ENCODE data around the gene GJA9.

Gene GJA9

GRCh38 chr1:38881487-38881886 lies at the start of gene GJA9:
GJA9 (minus strand) TSS chr1:38881587; CDS start chr1:38876098, 5,489 bp downstream.
- H4K20me1 ChIP-seq (ENCODE audit: control insufficient read depth, insufficient read depth, low read depth, low read length) = no peaks in the 10 kb centered on the region
- H3K27me3 ChIP-seq (ENCODE audit: control insufficient read depth, low read length) = peaks cover 3% of the 10 kb centered on the region; the same call in 1 of the 2 replicates
- no peaks in the 10 kb centered on the region for H3K79me2 ChIP-seq (ENCODE audit: control insufficient read depth, low read length)
- H3K9me3 ChIP-seq (ENCODE audit: control insufficient read depth, insufficient read depth, low read length) = no peaks in the 10 kb centered on the region
- TF ChIP-seq CTCF (IDR thresholded peaks at IDR 0.05; ENCODE audit: low read depth, low read length, poor library complexity, severe bottlenecking) (no peak), EZH2phosphoT487 (IDR thresholded peaks at IDR 0.05; ENCODE audit: borderline replicate concordance, low read length) (no peak)
- H3K4me3 ChIP-seq (ENCODE audit: low read length) = no peak within 1 kb of the TSS
- H3K36me3 ChIP-seq (ENCODE audit: control insufficient read depth, low read length) = no peaks in the 10 kb centered on the region
- H3F3A ChIP-seq (ENCODE audit: control insufficient read depth, insufficient read depth) = no peaks in the 10 kb centered on the region
- H3K9me2 ChIP-seq (replicated peaks; ENCODE audit: control insufficient read depth, low read length) = no peaks in the 10 kb centered on the region
- H3K27ac ChIP-seq (ENCODE audit: low read depth, low read length) = no peak within 1 kb of the TSS
- H3K4me2 ChIP-seq (ENCODE audit: low read length) = no peak within 1 kb of the TSS
- no peaks in the 10 kb centered on the region for H3K4me1 ChIP-seq (ENCODE audit: control insufficient read depth, low read length)

DNA sequence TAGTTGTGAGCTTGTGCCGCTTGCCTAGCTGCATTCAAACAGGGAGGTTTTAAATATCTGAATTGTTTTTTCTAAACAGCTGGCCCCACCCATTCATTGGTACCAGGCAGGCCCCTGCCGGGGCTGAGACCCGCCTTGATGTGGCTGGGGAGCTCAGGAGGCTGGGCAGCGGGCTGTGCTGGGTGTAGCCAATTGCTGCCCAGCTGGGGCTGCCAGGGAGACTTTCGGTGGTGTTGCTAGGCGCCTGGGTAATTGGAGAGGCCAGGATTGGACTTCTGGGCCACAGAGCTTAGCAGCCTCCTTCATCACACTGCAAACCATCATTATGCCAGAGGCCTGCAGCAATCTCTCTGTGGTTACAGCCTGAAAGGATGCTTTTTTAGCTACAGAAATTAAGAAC lies 48.1 kb upstream of the GJA9 start:
- Histone ChIP-seq H3K27me3 (ENCODE audit: control insufficient read depth, low read length) (no peaks in the 10 kb centered on the region), H3K9me3 (ENCODE audit: control insufficient read depth, insufficient read depth, low read length) (no peaks in the 10 kb centered on the region), H3K4me3 (ENCODE audit: low read length) (no peak overlapping the region), H3K4me2 (ENCODE audit: low read length) (no peak overlapping the region), H3K36me3 (ENCODE audit: control insufficient read depth, low read length) (no peaks in the 10 kb centered on the region), H3K27ac (ENCODE audit: low read depth, low read length) (no peak overlapping the region), H4K20me1 (ENCODE audit: control insufficient read depth, insufficient read depth, low read depth, low read length) (no peaks in the 10 kb centered on the region), H3F3A (ENCODE audit: control insufficient read depth, insufficient read depth) (no peaks in the 10 kb centered on the region), H3K9me2 (replicated peaks; ENCODE audit: control insufficient read depth, low read length) (no peaks in the 10 kb centered on the region), H3K4me1 (ENCODE audit: control insufficient read depth, low read length) (no peaks in the 10 kb centered on the region), H3K79me2 (ENCODE audit: control insufficient read depth, low read length) (no peaks in the 10 kb centered on the region)
- TF ChIP-seq EZH2phosphoT487 (IDR thresholded peaks at IDR 0.05; ENCODE audit: borderline replicate concordance, low read length) = no peak
- no peak for TF ChIP-seq CTCF (IDR thresholded peaks at IDR 0.05; ENCODE audit: low read depth, low read length, poor library complexity, severe bottlenecking)

- no peaks in the 10 kb centered on the region for H3K9me3 ChIP-seq (ENCODE audit: control insufficient read depth, insufficient read depth, low read length)
- no peak for TF ChIP-seq EZH2phosphoT487 (IDR thresholded peaks at IDR 0.05; ENCODE audit: borderline replicate concordance, low read length)
- TF ChIP-seq CTCF (IDR thresholded peaks at IDR 0.05; ENCODE audit: low read depth, low read length, poor library complexity, severe bottlenecking) = no peak
- H3K36me3 ChIP-seq (ENCODE audit: control insufficient read depth, low read length) = no peaks in the 10 kb centered on the region
These were observed 47.7 kb upstream of the GJA9 start for GRCh38 chr1:38929054-38929453.

More at GRCh38 chr1:38929054-38929453, 47.7 kb upstream of the GJA9 start:
- Histone ChIP-seq H3F3A (ENCODE audit: control insufficient read depth, insufficient read depth) (no peaks in the 10 kb centered on the region), H4K20me1 (ENCODE audit: control insufficient read depth, insufficient read depth, low read depth, low read length) (no peaks in the 10 kb centered on the region), H3K79me2 (ENCODE audit: control insufficient read depth, low read length) (no peaks in the 10 kb centered on the region), H3K9me2 (replicated peaks; ENCODE audit: control insufficient read depth, low read length) (no peaks in the 10 kb centered on the region), H3K4me2 (ENCODE audit: low read length) (no peak overlapping the region), H3K4me3 (ENCODE audit: low read length) (no peak overlapping the region), H3K27me3 (ENCODE audit: control insufficient read depth, low read length) (no peaks in the 10 kb centered on the region), H3K27ac (ENCODE audit: low read depth, low read length) (no peak overlapping the region), H3K4me1 (ENCODE audit: control insufficient read depth, low read length) (no peaks in the 10 kb centered on the region)

All from DOHH2 (cell line).